OCI-LY7 (cell line): ENCODE results near the gene CACNA2D1. TPM values are rescaled to one million over a fixed set of nuclear protein-coding genes. Genes with fewer than 3 reads are reported as not detected.

Experiments
- BruUV-seq: library from RNA; stranded (reverse); fragments of 400-500 nt; replicated peaks from 2 replicates; lab custom pipeline; 2021; lab: Mats Ljungman, UMichigan
- CTCF ChIA-PET: fragments of 300-600 bp; sonication (Branson Sonifier 250); formaldehyde crosslinking; loops from one replicate; lab custom pipeline; 2022; ENCODE audit warnings: antibody characterized with exemption; ENCODE audit not compliant: unreplicated experiment; lab: Charles Lee
- POLR2A ChIA-PET: fragments of 300-600 bp; sonication (Branson Sonifier 250); formaldehyde crosslinking; loops from one replicate; lab custom pipeline; 2022; ENCODE audit warnings: antibody characterized with exemption; lab: Charles Lee
- DNase-seq: peaks from one replicate; pipeline ENCODE4 v3.0.0-alpha.2; 2015; ENCODE audit warnings: low spot score
- H2AFZ ChIP-seq: fragments of 200-600 bp; sonication (generic), shearing (Covaris generic); 2 replicates; pipeline ENCODE4 v1.6.1; 2014; ENCODE audit warnings: mild to moderate bottlenecking, antibody characterized with exemption, low read length, moderate library complexity
- H3K27ac ChIP-seq: fragments of 200-600 bp; sonication (generic); 2 replicates; pipeline ENCODE4 v1.5.1; 2014; ENCODE audit warnings: mixed run types, low read depth, mild to moderate bottlenecking, moderate library complexity, low read length, inconsistent platforms; ENCODE audit not compliant: poor library complexity, severe bottlenecking
- H3K36me3 ChIP-seq: fragments of 200-600 bp; sonication (generic); 2 replicates; pipeline ENCODE4 v1.6.1; 2014; ENCODE audit warnings: mild to moderate bottlenecking, antibody characterized with exemption, low read length, moderate library complexity, mixed read lengths; ENCODE audit not compliant: insufficient read depth
- H3K4me1 ChIP-seq: fragments of 200-600 bp; sonication (generic); 2 replicates; pipeline ENCODE4 v1.5.1; 2014; ENCODE audit warnings: mild to moderate bottlenecking, low read length; ENCODE audit not compliant: insufficient read depth, poor library complexity, severe bottlenecking
- H3K4me2 ChIP-seq: fragments of 200-600 bp; sonication (generic); 2 replicates; pipeline ENCODE4 v1.6.1; 2014; ENCODE audit warnings: mild to moderate bottlenecking, low read length
- H3K4me3 ChIP-seq: fragments of 200-600 bp; sonication (generic); 2 replicates; pipeline ENCODE4 v1.5.1; 2014; ENCODE audit warnings: mild to moderate bottlenecking, low read depth, low read length; ENCODE audit not compliant: poor library complexity, severe bottlenecking
- H3K79me2 ChIP-seq: fragments of 200-600 bp; sonication (generic); 2 replicates; pipeline ENCODE4 v1.6.1; 2016; ENCODE audit warnings: low read depth, mild to moderate bottlenecking, low read length, moderate library complexity, mixed read lengths; ENCODE audit not compliant: insufficient read depth
- H3K9me2 ChIP-seq: fragments of 200-600 bp; sonication (generic); 2 replicates; pipeline ENCODE4 v1.6.1; 2016; ENCODE audit warnings: mild to moderate bottlenecking, low read length, mixed read lengths; ENCODE audit not compliant: insufficient read depth
- H3K9me3 ChIP-seq: fragments of 200-600 bp; sonication (generic); 2 replicates; pipeline ENCODE4 v1.6.1; 2014; ENCODE audit warnings: mild to moderate bottlenecking, mixed run types, low read length, mixed read lengths
- H4K20me1 ChIP-seq: fragments of 200-600 bp; sonication (generic); 2 replicates; pipeline ENCODE4 v1.6.1; 2014; ENCODE audit warnings: mild to moderate bottlenecking, antibody characterized with exemption, low read length, moderate library complexity, mixed read lengths; ENCODE audit not compliant: insufficient read depth
- EZH2phosphoT487 ChIP-seq: fragments of 200-600 bp; sonication (generic); IDR thresholded peaks from 2 replicates; pipeline ENCODE4 v1.6.1; 2018; ENCODE audit warnings: low read depth, borderline replicate concordance, mild to moderate bottlenecking, mixed run types, antibody characterized with exemption, low read length, moderate library complexity, mixed read lengths
- intact Hi-C: fragments of 100-400 bp; cut with micrococcal nuclease; formaldehyde crosslinking; loops from one replicate; pipeline ENCODE4 v1.10.0; 2022; ENCODE audit not compliant: unreplicated experiment
- total RNA-seq, 2 experiments: library from RNA; depleted of rRNA in 1 of 2; stranded (reverse); fragments of >200 nt in 1 of 2; shearing (Covaris generic) in 1 of 2; gene quantifications; 2 replicates each; pipeline ENCODE4 v1.2.3, GENCODE V29; 2014 to 2022
- TF ChIP-seq, protein P1 (sequence below): fragments of 200-600 bp; sonication (generic); conservative IDR thresholded peaks from 2 replicates; pipeline ENCODE4 v1.5.1; 2014; ENCODE audit warnings: mild to moderate bottlenecking, antibody characterized with exemption, low read length, moderate library complexity, mixed read lengths

CACNA2D1 gene
- total RNA-seq, 2 experiments from 2014 or later = not detected

DNA sequence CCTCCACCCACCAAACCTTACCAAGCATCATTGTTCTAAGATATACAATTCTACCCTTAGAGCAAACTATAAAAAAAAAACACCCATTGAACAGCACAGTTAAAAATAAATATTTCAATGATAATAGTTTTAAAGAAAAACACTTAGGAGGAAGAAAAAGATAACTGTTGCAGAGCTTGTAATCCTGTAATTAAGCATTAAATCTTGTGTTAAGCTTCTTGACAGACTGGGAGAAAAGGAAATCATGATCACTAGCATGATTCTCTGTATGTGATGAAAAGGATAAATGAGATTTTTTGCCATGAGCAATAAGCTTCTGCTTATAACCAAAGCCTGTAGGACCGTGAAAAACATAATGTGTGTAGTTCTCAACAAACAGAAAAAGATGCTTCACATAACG is 289.8 kb downstream of the CACNA2D1 start:
- intact Hi-C loops = no loop called here
- no peak overlapping the region for H3K4me3 ChIP-seq
- POLR2A ChIA-PET = interaction anchor here (0.6 to 1.4 kb wide), 3 partner anchors 9 to 487 kb away, joined by 4 to 6 read pairs (median 5); no protein-coding TSS in a partner anchor

DNA sequence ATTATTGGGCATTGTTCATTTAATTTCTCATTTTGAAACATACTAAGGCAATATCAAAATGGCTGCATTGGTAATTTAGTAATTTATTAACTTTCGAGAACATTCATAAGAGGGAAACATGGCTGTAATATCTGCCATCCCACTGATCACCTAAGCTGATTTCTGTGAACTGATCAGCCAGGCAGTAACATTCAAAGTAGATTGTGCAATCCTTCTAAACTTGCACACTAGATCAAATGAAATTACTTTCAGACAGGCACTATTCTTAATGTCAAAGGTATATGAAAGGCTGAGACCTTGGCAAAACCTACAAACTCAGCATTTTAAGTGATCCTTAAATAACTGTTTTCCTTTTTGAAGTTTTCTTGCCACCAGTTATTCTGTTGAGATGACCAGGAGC is 290.7 kb downstream of the CACNA2D1 start:
- ChIA-PET POLR2A (interaction anchor here (1.0 to 1.4 kb wide), 2 partner anchors 8 to 322 kb away, joined by 5 to 6 read pairs; no protein-coding TSS in a partner anchor), CTCF (no interaction called here)
- Histone ChIP-seq H4K20me1 (no peaks in the 10 kb centered on the region), H3K4me1 (no peaks in the 10 kb centered on the region), H3K4me2 (no peak overlapping the region), H3K27ac (no peak overlapping the region), H3K9me3 (no peaks in the 10 kb centered on the region), H3K36me3 (no peaks in the 10 kb centered on the region), H3K4me3 (no peak overlapping the region), H2AFZ (no peak overlapping the region), H3K9me2 (no peaks in the 10 kb centered on the region), H3K79me2 (no peaks in the 10 kb centered on the region)
- BruUV-seq = no TSS peak
- DNase-seq = no peak
- intact Hi-C loops = no loop called here
- no peak for TF ChIP-seq EZH2phosphoT487
- TF ChIP-seq, protein P1, sequence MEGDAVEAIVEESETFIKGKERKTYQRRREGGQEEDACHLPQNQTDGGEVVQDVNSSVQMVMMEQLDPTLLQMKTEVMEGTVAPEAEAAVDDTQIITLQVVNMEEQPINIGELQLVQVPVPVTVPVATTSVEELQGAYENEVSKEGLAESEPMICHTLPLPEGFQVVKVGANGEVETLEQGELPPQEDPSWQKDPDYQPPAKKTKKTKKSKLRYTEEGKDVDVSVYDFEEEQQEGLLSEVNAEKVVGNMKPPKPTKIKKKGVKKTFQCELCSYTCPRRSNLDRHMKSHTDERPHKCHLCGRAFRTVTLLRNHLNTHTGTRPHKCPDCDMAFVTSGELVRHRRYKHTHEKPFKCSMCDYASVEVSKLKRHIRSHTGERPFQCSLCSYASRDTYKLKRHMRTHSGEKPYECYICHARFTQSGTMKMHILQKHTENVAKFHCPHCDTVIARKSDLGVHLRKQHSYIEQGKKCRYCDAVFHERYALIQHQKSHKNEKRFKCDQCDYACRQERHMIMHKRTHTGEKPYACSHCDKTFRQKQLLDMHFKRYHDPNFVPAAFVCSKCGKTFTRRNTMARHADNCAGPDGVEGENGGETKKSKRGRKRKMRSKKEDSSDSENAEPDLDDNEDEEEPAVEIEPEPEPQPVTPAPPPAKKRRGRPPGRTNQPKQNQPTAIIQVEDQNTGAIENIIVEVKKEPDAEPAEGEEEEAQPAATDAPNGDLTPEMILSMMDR = no peak

More for the DNA sequence above, 289.8 kb downstream of the CACNA2D1 start:
- Histone ChIP-seq H3K27ac (no peak overlapping the region), H3K9me2 (no peaks in the 10 kb centered on the region), H3K36me3 (no peaks in the 10 kb centered on the region), H3K4me1 (no peaks in the 10 kb centered on the region), H3K79me2 (no peaks in the 10 kb centered on the region), H3K4me2 (no peak overlapping the region), H3K9me3 (no peaks in the 10 kb centered on the region), H2AFZ (no peak overlapping the region), H4K20me1 (no peaks in the 10 kb centered on the region)
- no peak for DNase-seq
- TF ChIP-seq, protein P1 = no peak
- TF ChIP-seq EZH2phosphoT487 = no peak
- CTCF ChIA-PET = no interaction called here
- BruUV-seq = no TSS peak

- ChIA-PET CTCF (no interaction called here), POLR2A (interaction anchor here (1.0 kb wide), 1 partner anchor 16 kb away, joined by 3 read pairs; no protein-coding TSS in a partner anchor)
- intact Hi-C loops = no loop called here
- BruUV-seq = no TSS peak
- Histone ChIP-seq H2AFZ (no peak overlapping the region), H3K79me2 (no peaks in the 10 kb centered on the region), H3K36me3 (no peaks in the 10 kb centered on the region), H3K9me3 (no peaks in the 10 kb centered on the region), H3K27ac (no peak overlapping the region), H3K9me2 (no peaks in the 10 kb centered on the region), H3K4me1 (no peaks in the 10 kb centered on the region), H3K4me2 (no peak overlapping the region), H4K20me1 (no peaks in the 10 kb centered on the region), H3K4me3 (no peak overlapping the region)
- no peak for TF ChIP-seq EZH2phosphoT487
- TF ChIP-seq, protein P1 = no peak
- no peak for DNase-seq
Measured at GRCh38 chr7:82146491-82146890, 297.1 kb downstream of the CACNA2D1 start.
